ENCODE measurements around the gene DCAF15. TPM values are rescaled to one million over a fixed set of nuclear protein-coding genes. Genes with fewer than 3 reads are reported as not detected.

Gene DCAF15
- total RNA-seq, 1 experiment from 2014 or later = 29.4 TPM

DNA sequence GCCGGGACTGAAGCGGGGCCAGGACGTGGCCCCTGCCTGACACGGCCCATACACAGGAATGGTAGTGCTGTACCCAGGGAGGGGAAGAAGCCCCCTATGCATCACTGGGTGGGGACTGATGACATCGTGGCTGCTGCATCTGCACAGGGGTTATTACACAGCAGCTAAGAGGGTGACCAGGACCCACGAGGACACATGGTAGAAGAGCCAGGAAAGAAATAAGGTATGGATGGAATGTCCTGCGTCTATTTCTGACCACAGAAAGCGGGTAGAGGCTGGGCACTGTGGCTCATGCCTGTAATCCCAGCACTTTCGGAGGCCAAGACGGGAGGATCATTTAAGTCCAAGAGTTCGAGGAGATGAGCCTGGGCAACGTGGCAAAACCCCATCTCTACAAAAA, 24.1 kb downstream of the DCAF15 start:
- no peak for DNase-seq (ENCODE audit: low read depth)

DNA sequence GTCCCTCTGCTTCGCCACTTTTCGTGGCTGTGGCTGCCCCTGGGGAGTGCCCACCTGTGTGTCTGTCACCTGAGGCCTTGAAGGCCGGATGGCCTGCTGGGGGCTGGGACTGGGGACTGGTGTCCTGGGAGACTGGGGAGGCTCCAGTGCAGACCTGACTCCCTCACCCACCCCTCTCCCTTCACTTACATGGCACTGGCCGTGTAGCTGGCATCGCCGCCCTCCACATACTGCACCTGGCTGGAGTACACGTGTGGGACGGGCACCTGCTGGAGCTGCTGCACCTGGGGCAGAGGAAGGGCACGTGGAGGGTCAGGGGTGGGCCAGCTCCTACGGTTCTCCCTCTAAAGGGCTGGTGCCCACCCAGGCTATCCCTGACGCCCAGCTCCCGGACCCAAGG, 25.5 kb downstream of the DCAF15 start:
- no peak for DNase-seq (ENCODE audit: low read depth)

- peak; percentile 43 for DNase-seq (ENCODE audit: low read depth)
Measured at GRCh38 chr19:13978351-13979243, 26.3 kb downstream of the DCAF15 start.

- DNase-seq (ENCODE audit: low read depth) = no peak
Measured at GRCh38 chr19:13979244-13979615, 26.9 kb downstream of the DCAF15 start.

GRCh38 chr19:13979686-13980085, 27.4 kb downstream of the DCAF15 start:
- no peak for DNase-seq (ENCODE audit: low read depth)

DNA sequence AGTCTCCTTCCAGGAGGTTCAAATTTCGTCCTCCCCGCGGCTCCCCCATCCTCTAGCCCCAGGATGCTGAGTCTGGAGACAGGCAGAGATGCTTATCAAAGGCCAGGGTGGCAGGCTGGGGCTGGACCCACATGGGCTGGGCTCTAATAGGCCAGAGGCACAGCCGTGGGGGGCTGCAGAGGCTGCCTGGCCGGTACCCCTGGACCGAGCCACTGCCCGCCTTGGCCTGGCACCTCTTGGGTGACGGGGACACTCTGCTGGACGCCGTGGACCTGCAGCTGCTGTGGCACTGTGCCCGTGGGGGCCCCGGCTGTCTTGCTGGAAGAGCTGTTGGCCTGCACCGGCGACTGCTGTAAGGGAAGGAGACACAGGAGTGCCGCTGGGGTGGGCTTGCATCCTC, 28.0 kb downstream of the DCAF15 start:
- no peak for DNase-seq (ENCODE audit: low read depth)

DNA sequence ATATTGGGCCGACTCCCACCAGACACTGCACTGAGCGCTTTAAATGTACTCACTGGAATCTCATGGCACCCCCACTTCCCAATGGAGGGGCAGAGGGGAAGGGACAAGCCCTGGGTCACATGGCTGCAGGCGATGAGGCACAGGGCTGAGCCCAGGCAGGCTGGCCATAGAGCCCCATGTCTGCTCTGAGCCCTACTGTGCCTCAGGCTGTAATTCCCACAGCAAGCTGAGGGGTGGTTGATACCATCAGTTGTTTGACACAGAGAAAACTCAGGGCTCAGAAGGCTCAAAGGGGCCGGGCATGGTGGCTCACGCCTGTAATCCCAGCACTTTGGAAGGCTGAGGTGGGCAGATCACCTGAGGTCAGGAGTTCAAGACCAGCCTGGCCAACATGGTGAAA, 28.7 kb downstream of the DCAF15 start:
- DNase-seq (ENCODE audit: low read depth) = no peak

DNA sequence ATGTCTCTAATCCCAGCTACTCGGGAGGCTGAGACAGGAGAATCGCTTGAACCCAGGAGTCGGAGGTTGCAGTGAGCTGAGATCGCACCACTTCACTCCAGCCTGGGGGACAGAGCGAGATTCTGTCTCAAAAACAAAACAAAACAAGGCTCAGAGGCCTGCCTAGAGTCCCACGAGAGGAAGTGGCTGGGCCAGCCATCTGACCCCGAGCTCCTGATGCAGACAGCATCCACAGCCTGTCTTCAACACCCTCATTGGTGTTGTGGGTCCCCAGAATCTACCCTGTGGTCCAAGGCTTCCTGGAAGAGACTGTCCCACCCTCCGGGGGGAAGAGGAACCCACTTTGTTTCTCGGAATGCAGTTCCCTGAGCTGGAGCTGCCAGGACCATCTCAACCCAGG, 29.2 kb downstream of the DCAF15 start:
- DNase-seq (ENCODE audit: low read depth) = no peak

DNA sequence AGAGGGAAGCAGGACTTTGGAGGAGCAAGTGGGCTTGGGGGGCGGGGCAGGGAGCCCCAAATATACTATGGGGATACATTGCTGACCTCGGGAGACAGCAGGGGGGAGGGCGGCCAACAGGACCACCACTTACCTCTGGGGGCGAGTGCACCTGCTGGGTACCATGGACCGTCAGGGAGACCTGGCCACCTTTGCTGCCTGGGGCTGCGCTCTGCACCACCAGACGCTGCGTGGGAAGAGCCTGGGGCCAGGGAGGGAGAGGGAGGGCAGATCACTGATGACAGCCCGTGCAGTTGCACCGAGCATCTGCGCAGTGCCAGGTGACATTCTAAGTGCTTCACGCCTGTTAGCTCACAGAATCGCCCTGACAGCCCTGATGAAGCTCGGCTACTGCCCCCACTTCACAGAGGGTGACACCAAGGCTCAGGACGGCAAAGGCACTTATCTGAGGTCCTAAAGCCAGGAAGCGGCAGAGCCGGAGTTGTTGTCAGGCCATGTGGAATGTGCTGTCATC, 29.7 kb downstream of the DCAF15 start:
- DNase-seq (ENCODE audit: low read depth) = no peak

GRCh38 chr19:13982773-13983172, 30.5 kb downstream of the DCAF15 start:
- no peak for DNase-seq (ENCODE audit: low read depth)

DNA sequence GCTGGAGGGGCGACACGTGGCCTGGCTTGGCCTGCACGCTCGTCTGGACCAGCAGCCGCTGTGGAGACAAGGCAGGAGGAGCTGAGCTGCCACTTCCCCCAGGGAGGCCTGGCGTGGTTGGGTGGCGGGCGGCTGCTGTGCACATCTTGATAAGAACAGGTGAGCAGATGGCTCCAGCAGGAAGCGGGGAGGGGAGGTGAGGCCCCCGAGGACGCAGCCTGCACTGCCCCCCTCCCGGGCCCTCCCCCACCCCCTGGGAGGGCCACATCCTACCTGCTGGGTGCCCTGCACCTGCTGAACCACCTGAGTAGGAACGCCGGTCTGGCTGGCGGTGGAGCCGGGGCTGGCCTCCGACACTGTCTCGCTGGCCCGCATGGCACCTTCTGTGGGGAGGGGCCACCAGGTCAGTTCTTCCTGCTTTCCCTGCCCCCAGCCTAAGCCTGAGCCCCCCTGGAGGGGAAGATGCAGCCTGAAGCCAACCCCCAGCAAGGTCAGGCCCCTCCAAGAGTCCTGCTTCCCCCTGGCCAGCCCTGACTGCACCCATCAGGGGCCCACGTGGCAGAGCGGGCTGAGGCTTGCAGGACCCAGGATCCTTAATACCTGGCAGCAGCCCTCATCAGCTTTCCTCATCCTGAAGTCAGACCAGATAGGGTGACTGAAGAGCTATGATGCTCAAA, 31.0 kb downstream of the DCAF15 start:
- DNase-seq (ENCODE audit: low read depth) = no peak

DNA sequence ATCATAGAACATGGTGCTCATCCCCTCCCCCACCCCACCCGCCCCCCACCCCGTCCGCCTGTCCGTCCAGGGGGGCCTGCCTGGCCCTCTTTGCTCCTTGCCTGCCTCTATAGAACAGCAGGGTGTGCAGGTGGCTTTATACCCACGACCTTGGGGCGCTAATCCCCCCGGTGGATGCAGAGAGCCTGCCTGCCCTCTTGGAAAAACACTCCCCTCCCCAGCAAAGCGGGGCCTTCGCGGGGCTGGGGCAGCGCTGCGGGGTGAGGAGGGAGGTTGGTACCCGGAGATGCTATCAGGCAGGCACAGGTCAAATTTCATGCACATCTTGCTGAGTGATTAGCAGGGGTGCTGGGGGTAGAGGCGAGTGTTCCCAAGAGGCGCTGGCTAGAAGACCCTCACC, 31.9 kb downstream of the DCAF15 start:
- DNase-seq (ENCODE audit: low read depth) = no peak

- DNase-seq (ENCODE audit: low read depth) = no peak
Measured at GRCh38 chr19:13984875-13985741, 32.8 kb downstream of the DCAF15 start.

DNA sequence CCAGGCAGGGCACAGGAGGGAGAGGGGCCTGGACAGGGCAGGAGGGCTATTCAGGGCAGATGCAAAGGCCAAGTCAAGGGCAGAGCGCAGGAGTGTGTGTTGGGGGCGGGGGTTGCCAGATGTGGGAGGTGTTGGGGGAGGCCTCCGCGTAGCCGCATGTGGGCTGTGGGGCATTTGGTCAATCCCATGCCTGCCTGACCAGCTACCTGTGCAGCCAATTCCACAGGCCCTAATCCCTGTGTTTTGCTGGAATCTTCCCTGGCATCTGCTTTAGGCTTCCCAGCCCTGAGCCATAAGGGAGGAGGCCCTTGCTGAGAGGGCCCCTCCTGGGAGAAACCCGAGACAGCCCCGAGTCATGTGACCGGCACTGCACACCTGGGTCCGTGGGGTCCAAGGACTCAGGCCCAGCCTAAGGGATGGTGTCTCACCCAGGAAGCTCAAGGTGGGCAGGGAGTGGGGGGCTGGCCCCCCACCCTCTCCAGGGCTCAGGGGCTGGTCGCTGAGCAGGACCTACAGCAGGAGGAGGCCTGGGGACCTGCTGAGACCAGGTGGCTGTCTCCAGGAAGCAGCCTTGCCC, 33.5 kb downstream of the DCAF15 start:
- DNase-seq (ENCODE audit: low read depth) = no peak

- peak; percentile 89 for DNase-seq (ENCODE audit: low read depth)
Measured at GRCh38 chr19:13986348-13986904, 34.1 kb downstream of the DCAF15 start.

GRCh38 chr19:13987101-13987890, 35.0 kb downstream of the DCAF15 start:
- DNase-seq (ENCODE audit: low read depth) = no peak

- no peak for DNase-seq (ENCODE audit: low read depth)
Measured at GRCh38 chr19:13989487-13989886, 37.2 kb downstream of the DCAF15 start.

- DNase-seq (ENCODE audit: low read depth) = no peak
Measured at GRCh38 chr19:13990085-13990484, 37.8 kb downstream of the DCAF15 start.

DNA sequence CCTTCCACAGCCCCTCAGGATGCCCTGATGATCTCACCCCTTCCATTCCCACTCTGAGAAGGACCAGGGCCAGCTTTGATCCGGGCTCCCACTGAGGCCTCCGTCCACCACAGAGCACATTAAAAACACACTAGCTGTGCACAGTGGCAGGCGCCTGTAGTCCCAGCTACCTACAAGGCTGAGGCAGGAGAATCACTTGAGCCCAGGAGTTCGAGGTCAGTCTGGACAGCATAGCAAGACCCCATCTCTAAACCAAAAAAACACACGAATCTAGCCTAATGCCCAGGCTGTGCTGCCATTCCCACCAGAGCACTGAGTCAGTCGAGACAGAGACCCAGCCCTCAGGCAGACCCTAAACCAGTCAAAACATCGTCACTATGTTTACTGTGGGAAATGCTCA, 39.7 kb downstream of the DCAF15 start:
- no peak for DNase-seq (ENCODE audit: low read depth)

DNA sequence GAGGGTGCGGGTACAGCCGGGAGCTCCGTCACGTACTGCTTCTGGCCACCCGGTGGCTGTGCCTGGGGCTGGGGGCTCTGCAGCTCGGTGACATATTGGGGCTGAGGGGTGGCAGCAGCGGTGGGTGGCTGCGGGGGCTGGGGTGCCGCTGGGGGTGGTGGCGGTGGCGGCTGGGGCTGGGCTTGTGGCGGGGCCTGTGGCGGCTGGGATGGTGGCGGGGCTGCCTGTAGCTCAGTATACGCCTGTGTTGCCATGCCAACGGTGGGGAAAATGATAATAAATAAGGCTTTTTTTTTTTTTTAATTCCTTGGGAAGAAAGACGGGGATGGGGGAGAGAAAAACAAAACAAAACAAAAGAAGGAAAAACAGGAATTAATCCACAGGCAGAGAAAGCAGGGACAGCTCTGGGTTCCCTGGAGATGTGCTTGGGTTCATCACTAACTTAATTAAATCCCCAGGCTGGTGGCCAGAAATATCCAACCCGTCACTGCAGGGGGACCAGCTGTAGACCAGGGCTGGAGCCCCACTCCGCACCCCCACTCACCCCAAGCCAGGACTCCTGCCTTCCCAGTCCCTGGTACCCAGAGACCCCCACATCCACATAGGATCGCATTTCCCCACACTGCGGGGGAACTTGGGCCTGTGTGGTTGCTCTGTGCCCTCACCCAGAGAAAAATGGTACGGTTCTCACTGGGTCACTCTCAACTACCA, 41.4 kb downstream of the DCAF15 start:
- no peak for DNase-seq (ENCODE audit: low read depth)

Measured in Daoy (cell line).